GM21381 (cell line): ENCODE measurements around the gene RANGAP1.

Source experiments
- ATAC-seq: cut with Tn5 transposase; IDR thresholded peaks from one replicate; pipeline ENCODE4 v1.9.1; 2021; ENCODE audit warnings: mild to moderate bottlenecking, moderate library complexity; ENCODE audit not compliant: unreplicated experiment

The RANGAP1 gene

DNA sequence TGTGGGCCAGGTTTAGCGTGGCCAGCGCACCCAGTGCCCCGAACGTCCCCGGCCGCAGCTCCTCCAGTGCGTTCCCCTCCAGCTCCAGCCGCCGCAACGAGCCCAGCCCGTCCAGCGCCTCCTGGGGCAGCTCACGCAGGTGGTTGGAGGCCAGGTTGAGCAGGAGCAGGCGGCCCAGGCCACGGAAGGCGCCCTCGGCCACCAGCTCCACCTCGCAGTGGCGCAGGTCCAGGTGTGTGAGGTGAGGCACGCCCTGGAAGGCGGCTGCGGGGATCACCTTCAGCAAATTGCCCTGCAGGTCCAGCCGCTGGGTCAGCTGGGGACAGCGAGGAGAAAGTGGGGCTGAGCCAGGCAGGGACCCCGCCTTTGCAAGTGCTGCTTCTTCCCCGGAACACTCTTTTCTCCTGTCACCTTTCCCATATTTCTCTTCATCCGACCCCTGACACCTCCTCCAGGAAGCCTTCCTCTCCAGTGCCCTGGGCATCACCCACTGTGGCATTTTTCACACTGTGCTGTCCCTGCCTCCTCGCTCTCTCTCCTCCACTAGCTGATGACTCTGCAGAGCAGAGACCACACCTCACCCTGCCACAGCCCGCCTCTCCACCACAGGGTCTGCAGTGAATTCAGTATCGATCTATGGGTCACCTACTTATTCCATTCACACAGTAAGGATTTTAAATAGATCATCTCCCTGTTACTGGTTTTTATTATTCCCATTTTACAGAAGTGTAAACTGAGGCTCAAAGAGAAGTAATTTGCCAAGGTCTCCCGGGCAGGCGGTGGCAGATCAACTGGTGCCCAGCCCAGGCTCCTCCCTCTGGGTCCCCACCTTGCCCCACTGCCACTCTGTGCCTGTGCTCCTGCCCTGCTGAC is 47.2 kb downstream of the RANGAP1 start:
- no peak for ATAC-seq

DNA sequence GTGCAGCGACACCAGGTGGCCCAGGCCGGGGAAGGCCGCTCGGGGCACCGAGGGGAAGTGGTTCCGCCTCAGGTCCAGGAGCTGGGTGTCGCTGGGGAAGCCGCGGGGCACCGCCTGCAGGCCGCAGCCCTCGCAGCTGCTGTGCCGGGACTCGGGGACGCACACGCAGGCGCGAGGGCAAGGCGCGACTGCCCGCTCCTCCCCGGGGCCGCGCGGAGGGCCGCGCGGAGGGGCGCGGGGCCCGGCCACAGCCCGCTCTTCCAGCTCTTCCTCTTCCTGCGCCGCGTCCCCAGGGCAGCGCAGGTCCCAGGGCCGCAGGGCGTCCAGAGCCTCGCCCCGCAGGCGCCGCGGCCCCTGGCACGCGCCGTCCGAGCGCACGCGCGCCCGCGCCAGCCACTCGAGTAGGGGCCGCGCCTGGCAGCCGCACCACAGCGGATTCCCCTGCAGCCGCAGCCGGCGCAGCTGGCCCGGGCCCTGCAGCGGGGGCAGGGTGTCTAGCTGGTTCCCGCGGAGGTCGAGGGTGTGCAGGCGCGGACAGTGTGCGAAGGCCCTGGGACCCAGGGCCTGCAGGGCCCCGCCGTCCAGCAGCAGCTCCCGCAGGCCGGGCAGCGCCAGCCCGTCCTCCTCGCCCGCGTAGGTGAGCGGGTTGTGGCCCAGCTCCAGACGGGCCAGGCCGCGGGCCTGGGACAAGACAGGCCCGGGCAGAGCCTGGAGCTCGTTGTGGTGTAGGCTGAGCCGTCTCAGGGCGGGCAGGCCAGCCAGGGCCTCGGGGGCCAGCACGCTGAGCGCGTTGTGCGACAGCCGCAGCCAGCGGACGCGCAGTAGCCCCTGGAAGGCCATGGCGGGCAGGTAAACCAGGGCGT is 48.0 kb downstream of the RANGAP1 start:
- ATAC-seq, result no peak

DNA sequence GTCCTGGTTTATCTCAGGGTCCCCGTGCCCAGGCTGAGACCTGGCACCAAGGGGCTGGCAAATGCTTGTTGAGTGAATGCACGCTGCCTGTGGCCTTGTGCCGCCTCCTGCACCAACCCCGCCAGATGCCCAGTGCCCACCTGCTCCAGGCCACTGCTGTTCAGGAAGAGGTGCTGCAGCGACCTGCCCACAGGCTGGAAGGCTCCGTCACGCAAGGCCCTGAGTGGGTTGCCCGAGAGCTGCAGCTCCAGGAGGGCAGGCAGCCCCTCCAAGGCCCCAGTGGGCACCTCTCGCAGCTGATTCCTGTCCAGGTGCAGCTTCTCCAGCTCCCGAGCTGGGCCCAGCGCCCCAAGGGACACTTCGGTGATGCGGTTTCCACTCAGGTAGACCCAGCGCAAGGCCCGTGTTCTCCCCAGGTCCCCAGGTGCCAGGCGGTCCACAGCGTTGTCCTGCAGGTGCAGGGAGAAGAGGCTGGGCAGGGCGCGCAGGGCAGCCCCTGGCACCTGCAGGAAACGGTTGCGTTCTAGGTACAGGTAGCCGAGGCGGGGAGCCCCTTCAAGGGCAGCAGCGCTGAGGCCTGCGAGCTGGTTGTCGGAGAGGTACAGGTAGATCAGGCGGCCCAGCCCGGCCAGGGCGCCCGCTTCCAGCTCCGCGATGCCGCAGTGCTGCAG is 48.8 kb downstream of the RANGAP1 start:
- ATAC-seq, result no peak

DNA sequence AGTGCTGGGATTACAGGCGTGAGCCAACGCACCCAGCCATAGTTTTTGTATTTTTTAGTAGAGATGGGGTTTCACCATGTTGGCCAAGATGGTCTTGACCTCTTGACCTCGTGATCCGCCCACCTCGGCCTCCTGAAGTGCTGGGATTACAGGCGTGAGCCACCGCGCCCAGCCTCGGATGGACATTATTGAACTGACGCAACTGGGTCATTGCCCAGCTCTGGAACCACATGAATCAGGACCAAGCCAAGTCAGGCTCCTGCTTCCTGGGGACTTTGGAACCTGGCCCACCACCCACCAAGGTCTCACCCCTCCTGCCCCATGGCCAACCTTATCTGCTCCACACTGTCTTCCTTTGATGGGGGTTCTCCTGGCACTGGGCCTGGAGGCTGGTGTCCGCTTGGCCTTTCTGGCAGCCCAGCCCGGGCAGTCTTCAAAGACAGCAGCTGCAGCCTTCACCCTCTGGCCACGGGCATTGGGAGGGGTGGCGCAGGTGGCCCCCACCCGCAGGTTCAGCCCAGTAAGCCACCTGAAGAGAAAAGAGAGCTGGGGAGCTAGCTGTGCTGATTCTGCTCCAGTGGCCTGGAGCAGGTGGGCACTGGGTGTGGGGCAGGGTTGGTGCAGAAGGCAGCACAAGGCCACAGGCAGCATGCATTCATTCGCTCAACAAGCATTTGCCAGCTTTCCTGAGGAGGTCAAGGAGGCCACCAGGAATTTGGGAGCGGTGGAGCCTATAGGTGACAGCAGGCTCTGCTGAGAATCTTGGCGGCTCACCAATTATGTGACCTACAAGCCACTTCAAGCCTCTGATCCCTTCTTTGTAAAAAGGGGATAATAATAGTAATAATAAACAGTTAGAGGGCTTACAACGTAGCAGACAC is 50.9 kb downstream of the RANGAP1 start:
- no peak for ATAC-seq

DNA sequence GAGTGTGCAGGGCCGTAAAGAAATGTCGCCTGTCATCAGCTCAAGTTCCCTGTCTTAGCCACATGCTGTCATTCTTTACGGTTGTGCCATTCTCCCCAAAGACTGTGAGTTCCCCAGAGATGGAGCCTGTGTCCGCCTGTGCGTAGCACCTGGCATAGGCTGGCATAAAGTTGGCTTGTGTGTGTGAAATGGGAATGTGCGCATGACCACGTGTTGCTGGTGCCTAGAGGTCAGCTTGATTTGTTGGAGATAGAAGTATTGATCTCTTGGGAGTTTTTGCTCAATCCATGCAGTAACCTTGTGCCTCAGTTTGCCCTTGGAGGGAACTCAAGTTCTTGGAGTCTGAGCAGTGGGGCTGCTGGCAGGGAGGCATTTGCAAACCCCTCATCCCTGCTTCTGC is 54.6 kb downstream of the RANGAP1 start:
- ATAC-seq, result no peak

DNA sequence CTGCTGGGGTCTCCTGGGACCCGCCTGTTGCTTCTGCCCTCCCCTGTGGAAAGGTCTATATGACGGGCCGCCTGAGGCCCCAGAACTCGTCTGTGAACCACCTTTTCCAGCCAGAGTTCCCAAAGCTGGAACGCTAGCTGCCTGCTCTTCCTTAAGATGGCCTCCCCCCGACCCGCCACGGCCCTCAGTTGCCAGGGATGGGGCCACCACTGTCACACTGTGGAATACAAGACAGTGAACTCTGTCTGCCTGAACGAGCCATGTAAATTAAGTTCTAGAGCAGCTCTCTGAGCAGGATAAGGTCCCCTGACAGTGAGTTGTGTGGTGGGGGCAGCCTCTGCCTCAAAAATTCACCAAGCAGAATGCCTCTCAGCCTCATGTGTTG is 55.6 kb downstream of the RANGAP1 start:
- no peak for ATAC-seq

DNA sequence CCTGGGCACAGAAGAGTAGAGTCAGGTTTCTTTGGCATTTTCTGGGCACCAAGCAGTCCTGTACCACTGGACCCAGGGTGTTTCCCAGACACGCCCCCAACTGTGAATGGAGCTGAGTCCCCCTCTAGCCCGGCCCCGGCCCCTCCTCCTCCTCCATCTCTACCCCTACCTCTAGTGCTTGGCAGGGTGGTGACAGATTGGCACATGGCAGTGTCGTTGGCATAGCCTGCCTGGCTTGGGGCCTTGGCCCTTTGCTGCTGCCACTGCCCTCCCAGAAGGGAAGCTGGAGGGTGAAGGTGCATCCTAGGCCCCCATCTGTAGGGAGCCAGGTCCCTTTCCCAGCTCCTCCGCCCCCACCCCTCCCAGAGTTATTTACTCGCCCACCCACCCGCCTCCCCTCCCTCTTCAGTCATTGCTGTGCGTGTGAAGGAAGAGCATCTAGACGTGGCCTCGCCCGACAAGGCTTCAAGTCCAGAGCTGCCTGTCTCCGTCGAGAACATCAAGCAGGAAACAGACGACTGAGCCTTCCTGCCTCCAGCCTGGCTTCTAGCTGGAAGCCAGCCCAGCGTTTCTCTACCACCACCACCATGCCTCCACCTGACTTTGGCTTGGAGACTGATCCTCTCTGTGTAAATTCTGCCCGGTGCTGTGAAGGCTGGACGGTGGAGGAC is 56.1 kb downstream of the RANGAP1 start:
- no peak for ATAC-seq

DNA sequence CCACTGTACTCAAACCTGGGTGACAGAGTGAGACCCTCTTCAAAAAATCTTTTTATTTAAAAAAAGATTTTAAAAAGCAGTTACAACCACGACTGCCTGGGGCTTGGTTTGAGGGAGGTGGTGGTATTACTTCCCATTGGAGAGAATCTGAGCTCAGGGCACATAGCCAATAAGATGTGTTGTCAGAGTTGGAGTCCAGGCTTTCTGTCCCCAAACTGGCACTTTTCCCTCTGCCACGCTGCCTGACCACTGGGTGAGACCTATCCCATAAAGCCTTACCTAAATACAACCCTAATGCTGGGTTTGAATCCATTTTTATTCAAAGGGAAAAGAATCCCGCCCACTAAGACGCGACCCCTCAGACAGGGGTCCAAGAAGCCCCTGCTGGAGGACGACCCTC is 56.8 kb downstream of the RANGAP1 start:
- no peak for ATAC-seq

DNA sequence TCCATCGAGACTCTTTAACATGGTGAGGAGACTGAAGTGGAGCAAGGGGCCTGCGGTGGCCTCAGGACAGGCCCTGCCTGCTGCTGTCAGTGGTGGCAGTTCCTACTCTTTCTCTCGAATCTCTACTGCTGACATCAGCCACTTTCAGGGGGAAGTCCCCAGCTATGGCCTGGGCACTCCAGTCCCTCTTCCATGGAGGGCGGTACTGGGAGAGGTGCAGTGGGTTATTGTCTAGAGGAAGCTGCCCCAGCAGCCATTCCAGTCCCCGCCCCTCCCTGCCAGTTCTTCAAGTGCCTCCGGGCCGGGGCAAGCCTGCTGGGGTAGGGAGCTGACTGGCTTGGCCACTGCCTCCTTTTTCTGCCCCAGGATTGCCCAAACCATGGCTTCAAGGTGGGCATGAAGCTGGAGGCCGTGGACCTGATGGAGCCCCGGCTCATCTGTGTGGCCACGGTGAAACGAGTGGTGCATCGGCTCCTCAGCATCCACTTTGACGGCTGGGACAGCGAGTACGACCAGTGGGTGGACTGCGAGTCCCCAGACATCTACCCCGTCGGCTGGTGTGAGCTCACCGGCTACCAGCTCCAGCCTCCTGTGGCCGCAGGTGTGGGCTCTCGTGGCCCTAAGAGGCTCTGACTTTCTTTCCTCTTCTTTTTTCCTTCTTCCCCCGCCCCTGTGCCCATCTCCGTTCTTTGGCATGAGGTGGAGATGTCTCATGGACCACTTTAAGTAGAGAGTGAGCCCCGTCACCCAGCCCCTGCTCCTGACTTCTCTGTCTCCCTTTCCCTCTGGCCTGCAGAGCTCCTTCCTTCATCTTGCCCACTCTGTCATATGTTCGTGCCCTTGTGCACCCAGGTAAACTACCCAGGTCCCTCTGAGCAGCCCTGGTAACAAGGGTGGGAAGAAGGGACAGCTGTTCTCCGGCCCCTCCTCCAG is 59.0 kb downstream of the RANGAP1 start:
- ATAC-seq, result no peak

DNA sequence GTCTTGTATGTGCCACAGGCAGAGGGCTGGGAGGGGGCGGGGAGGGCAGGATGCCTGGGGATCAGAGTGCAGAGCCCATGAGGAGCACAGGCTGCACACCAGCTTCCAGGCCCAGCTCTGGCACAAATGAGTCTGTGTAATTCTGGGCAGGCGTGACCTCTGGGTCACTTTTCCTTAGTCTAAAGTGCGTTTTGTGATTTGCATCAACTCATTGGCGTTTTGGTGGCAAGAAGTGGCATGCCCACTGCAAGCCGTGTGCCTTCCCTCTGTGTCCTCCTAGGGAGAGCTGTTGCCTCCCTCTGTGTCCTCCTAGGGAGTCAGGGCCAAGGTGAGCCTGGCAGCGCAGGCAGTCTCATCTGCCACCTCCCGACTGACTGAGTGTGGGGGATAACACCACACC is 62.5 kb downstream of the RANGAP1 start:
- no peak for ATAC-seq

DNA sequence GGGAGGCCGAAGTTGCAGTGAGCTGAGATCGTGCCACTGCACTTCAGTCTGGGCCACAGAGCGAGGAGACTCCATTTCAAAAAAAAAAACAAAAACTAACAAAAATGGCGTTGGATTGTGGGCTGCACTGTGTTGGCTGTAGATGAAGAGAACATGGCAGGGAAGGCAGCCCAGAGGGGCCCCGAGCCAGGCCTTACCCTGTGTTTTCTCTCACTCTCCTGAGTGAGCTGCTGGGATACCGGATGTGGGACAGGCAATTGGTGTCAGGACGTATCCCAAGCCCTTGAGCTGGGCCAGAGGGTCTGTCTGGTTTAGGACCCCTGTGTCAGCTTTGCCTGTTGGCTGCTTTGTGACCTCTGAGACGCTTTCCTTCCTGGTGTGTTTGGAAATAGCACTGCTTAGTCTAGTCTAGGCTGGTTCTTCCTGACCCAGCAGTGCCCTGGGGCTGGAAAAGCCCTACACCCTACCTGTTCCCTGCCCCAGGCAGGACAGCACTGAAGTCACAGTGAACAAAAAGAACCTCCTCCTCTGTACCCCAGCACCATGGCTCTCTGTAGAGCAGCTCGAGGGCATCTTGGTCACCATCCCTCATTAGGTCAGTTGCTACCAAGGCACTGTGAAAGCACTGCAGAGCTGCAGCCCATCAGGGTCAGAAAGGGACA is 63.0 kb downstream of the RANGAP1 start:
- ATAC-seq, result no peak

DNA sequence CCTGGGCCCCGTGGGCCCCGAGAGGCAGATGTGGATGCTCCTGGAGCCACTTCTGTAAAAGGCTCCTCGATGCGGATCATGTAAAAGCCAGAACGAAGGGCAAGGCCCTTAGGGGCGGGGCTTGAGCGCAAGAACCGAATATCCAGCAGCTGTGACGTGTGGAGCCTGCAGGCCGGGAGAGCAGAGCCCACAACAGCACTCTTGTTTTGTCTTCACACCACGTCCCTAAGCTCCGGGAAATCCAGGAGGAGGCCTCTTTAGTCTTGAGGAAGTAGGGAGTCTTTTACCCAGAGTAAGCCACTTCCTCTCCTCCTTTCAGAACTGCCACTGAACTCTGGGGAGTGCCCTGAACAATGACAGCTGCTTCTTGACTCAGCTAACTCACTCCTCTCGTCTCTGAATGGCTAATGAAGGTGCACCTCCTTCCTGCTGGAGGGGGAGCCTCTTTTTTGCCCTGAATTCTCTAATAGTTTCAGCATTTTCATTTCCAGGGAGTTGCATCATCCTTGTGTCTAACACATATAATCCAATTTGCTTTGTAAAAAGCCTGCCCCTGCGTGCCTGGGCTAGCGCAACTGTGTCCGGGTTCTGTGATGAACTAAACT is 68.3 kb downstream of the RANGAP1 start:
- no peak for ATAC-seq

DNA sequence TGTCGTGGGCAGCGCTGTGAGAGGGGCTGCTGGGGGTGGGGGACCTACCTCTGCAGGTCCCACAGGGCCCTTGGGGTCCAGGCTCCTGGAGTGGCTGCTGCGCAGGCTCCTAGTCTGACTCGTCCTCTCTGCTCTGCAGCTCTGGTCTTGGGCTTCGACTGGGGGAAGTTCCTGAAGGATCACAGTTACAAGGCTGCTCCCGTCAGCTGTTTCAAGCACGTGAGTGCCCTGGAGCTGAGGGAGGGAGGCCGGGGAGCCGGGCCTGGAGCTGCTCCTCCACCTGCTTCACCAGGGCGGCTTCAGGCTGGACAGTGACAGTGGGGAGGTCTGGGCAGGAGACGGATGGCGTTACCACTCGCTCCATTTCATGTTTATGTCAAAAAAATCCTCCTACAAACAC is 69.0 kb downstream of the RANGAP1 start:
- no peak for ATAC-seq

DNA sequence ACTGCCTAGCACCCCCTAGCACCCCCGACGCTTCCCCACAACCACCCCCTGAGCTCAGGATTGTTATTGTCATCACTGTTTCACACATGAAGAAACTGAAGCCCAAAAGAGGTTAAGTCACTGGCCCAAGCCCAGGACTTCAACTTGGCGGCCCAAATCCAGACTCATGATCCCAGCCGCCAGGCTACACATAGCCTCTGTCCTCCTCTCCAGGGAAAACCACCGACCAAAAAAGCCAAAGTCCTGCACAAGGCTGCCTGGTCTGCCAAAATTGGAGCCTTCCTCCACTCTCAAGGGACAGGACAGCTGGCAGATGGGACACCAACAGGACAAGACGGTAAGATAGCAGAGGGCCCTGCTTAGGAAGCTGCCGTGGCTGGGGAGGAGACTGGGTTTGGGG is 70.1 kb downstream of the RANGAP1 start:
- ATAC-seq, result no peak

DNA sequence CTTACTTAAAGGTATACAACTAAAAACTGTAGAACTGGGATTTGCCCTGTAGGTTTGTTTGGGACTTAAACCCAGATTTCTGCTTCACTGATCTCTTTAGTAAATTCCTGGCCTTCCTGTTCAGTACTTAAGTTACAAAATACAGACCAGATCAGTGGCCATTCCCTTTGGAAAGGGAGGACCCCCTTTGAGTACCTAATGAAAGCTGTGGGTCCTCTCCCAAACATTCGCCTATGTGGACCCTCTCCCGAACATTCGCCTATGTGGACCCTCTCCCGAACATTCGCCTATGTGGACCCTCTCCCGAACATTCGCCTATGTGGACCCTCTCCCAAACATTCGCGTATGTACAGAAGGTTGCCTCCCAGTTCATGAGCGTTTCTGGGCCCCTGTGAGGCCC is 70.6 kb downstream of the RANGAP1 start:
- ATAC-seq, result no peak

DNA sequence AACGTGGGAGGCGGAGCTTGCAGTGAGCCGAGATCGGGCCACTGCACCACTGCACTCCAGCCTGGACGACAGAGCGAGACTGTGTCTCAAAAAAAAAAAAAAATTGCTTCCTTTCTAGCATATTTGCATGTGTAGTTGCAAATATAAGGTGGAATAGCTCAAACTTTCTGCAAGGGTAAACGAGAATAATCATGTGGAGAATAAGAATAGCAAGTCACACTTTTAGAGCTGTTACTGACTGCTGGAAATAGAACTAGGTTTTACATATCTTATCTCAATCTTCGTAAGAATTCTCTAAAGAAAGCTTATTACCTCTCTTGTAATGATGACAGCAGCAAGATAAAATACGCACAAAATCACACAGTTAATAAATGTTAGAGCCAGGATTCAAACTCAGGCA is 79.3 kb downstream of the RANGAP1 start:
- ATAC-seq, result no peak

DNA sequence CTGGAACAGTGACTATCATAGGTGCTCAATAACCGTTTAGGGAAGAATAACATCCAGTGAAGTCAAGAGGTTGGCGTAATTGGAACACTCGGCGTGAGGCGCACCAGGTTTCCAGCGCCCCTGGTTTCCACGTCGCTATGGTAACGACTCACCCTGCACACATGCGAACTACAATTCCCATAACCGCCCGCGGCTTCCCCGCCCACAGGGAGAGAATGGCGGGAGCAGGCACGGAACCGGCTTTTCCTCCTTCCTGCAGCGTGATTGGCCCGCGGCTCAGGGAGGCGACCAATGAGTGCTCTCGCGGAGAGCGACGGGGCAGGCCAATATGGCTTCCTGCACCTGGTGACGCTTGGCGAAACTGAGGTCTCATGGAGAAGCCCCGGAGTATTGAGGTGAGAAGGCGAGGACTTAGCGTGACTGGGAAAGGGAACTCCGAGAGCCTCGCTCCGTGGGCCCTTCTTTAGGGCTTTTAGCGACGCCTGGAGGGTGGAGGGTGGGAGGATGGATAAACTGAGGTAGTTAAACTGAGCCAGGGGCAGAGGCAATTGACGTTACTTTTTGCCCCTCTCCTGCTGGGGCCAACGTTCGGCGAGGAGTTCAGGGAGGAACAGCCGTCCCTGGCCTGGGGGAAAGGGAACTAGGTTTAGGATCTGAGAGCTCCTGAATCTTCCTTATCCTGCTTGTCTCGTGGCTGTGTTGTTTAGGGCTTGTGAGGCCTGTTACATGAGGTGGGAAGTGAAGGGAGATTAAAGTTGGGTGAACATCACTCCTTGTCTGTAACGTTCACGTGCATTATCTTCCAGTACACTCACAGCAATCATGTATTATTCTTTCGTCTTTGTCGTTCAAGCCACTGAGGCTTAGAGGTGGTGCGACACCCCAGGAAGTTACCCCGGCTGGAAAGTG is 80.7 kb downstream of the RANGAP1 start, which contains the start of gene L3MBTL2:
Gene L3MBTL2, plus strand, starts transcription at position 321 of the 909 bp plus-strand sequence. Its CDS starts 51 bp downstream, at position 372.
- ATAC-seq, result peak; percentile 98
